Keratinocyte (primary cell): ENCODE results near the gene C21orf58.

Experiments used
- CTCF ChIP-seq, 3 experiments: IDR thresholded peaks in 1 of 3; conservative IDR thresholded peaks in 1 of 3; optimal IDR thresholded peaks in 1 of 3; 2 replicates in 2 of 3; 3 replicates in 1 of 3; pipeline versions ENCODE3 to v1.5.1; 2011; ENCODE audit warnings: low read length in 3 of 3, mild to moderate bottlenecking in 3 of 3, moderate library complexity in 2 of 3, control low read depth in 1 of 3, inconsistent platforms in 1 of 3; ENCODE audit not compliant: insufficient read depth in 2 of 3; ENCODE audit errors: extremely low read depth in 1 of 3
- EZH2 ChIP-seq: IDR thresholded peaks from one replicate; pipeline ENCODE4 v1.6.1; 2012; ENCODE audit warnings: inconsistent platforms, mild to moderate bottlenecking, low read length, moderate library complexity

- no peak for TF ChIP-seq CTCF (optimal IDR thresholded peaks at IDR 0.05 in 1 of 3, IDR thresholded peaks at IDR 0.05 in 1 of 3, conservative IDR thresholded peaks at IDR 0.05 in 1 of 3; ENCODE audit: extremely low read depth in 1 of 3, insufficient read depth in 2 of 3, low read length in 3 of 3)
- no peak for TF ChIP-seq EZH2
These were observed 48.4 kb upstream of the C21orf58 start for GRCh38 chr21:46372014-46372485.
